HG03025 (cell line): ENCODE data around the gene LRRC8D.
A peak's percentile ranks its signal among the peaks of the same experiment; 100 is the strongest.

Experiments used
- ATAC-seq: cut with Tn5 transposase; IDR thresholded peaks from one replicate; pipeline ENCODE4 v1.9.1; 2021; ENCODE audit warnings: mild to moderate bottlenecking, moderate library complexity; ENCODE audit not compliant: unreplicated experiment, low FRiP score

Gene LRRC8D

GRCh38 chr1:89806616-89807015 is 14.2 kb upstream of the LRRC8D start:
- no peak for ATAC-seq

GRCh38 chr1:89807503-89807902 is 13.3 kb upstream of the LRRC8D start:
- no peak for ATAC-seq

GRCh38 chr1:89807983-89808382 is 12.8 kb upstream of the LRRC8D start:
- ATAC-seq: no peak

DNA sequence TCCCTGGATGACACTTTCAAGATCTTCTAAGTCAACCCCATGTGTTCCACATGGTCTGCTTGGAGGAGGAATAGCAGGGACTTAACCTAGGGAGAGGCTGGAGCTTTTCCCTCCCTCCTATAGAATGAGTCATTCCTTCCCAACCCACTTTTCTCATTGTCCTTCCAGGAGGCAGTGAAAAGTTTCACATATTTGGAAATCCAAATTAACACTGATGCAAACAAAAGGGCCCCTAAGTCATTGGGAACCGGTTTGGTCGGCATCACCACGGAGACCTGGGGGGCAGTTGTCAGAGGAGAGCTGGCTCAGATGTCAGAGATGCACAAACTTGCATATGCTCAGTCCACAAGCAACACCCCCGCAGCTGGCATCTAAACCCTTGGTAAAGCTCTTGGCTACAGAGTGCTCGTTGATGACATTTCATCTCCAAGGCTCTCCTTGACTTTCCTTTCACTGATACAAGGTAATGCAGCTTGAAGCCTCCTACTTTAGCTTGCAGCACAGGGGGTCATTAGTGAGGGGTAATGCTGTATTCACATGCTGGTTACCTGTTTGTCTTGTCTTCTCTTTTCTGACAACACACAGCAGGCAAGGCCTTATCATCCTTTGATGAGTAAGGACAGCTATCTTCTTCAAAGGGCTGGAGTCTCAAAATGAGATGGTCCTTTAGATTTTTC is 12.3 kb upstream of the LRRC8D start:
- ATAC-seq: no peak

DNA sequence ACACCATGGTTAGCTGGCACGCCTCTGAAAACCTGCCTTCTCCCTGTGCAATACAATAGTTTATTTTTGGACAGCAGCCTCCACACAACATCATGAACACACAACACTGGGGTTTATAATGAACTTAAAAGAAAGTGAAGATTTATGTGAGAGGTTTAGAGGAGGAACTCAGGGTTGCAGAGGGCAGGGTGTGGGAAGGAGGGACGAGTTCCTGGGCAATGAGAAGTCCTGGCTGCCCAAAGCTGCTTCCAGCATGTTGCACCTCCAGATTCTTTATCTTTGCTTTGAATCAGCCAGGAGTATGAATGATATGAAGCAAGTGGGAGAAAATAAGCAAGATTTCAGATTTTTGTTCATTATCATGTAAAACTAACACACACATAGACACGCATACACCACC is 11.3 kb upstream of the LRRC8D start:
- ATAC-seq: no peak

GRCh38 chr1:89810302-89810701 is 10.5 kb upstream of the LRRC8D start:
- ATAC-seq: no peak

DNA sequence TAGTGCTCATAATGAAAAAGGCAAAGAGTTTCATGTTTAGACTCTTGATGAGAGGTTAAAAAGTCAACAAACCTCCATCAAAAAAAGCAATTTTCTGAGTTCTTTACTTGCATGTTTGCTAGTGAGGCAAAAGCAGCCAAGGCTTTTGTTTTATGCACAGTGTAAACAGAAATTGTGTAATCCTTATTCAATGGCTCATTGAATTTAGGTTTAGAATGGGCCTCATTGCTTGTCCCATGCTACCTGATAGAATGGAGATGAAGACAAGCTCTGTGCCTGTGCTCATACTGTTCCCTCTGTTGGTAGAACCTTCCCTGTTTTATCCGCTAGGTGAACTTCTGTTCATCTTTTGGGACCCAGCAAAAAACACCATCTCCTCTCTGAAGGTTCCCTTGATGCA is 10.0 kb upstream of the LRRC8D start:
- no peak for ATAC-seq

- ATAC-seq: no peak
Observed at GRCh38 chr1:89812992-89813391, 7.8 kb upstream of the LRRC8D start.

- no peak for ATAC-seq
Observed at GRCh38 chr1:89815040-89815439, 5.8 kb upstream of the LRRC8D start.

DNA sequence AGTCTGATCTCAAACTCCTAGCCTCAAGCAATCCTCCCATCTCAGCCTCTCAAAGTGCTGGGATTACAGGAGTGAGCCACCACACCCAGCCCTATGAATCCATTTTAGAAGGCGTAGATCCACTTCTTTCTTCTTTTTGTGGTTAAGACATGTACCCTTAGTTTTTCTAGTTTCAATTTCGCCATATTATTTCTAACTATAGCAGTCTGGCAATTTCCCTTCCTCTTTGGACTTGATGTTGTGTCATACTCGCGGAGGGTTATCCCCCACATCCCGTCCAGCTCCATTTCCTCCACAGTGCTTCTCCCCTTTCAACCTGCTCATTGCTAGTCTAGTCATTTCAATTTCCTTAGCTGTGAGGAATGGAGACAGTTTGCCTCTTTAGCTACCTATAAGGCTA is 5.2 kb upstream of the LRRC8D start:
- ATAC-seq: no peak

GRCh38 chr1:89816366-89816765 is 4.5 kb upstream of the LRRC8D start:
- no peak for ATAC-seq

- ATAC-seq: peak; percentile 60
Observed at GRCh38 chr1:89821322-89822108, 683 bp downstream of the LRRC8D start.

GRCh38 chr1:89822109-89822962 is 1.5 kb downstream of the LRRC8D start:
- ATAC-seq: no peak

GRCh38 chr1:89822999-89823628 is 2.3 kb downstream of the LRRC8D start:
- no peak for ATAC-seq

DNA sequence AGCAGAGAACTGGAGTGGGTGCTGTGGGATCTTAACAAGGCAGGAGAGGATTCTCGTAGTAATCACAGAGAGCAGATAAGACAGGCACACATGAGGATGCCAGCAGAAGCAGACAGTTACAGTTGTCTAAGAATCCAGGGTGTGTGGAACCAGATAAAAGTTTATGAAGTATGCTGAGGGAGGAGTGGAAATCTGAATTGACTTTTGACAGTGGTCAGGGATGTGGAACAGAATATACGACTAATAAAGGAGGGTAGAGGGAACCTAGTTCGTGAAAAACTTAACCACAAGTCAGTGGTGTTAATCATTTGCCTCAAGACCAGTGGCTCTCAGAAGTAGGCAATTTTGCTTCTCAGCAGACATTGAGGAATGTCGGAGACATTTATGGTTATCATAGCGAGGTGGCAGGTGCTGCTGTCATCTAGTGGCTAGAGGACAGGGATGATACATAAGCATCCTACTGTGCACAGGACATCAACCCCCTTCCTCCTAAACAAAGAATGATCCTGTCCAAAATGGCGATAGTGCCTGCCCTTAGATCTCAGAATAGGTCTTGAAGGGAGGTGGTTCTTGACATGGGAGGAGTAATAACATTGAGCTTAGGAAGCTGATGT is 3.0 kb downstream of the LRRC8D start:
- ATAC-seq: no peak

- no peak for ATAC-seq
Observed at GRCh38 chr1:89826594-89826993, 5.8 kb downstream of the LRRC8D start.

- ATAC-seq: no peak
Observed at GRCh38 chr1:89827330-89827729, 6.5 kb downstream of the LRRC8D start.

- ATAC-seq: no peak
Observed at GRCh38 chr1:89827902-89828301, 7.1 kb downstream of the LRRC8D start.

GRCh38 chr1:89829186-89829585 is 8.4 kb downstream of the LRRC8D start:
- no peak for ATAC-seq

GRCh38 chr1:89831462-89832120 is 10.8 kb downstream of the LRRC8D start:
- ATAC-seq: no peak
